HUDEP-2 (cell line): Measurements from ENCODE around the gene SSU72.
"Not testable (repeated sequence)": the region's sequence is repeated elsewhere in the genome, so short reads cannot be mapped to it uniquely, and the experiment has no call there.

ENCODE experiments used
- DNase-seq, 76 experiments: peaks; one replicate each; lab custom pipeline; 2025; ENCODE audit not compliant: unreplicated experiment in 76 of 76; lab: John Stamatoyannopoulos, UW

The SSU72 gene

DNA sequence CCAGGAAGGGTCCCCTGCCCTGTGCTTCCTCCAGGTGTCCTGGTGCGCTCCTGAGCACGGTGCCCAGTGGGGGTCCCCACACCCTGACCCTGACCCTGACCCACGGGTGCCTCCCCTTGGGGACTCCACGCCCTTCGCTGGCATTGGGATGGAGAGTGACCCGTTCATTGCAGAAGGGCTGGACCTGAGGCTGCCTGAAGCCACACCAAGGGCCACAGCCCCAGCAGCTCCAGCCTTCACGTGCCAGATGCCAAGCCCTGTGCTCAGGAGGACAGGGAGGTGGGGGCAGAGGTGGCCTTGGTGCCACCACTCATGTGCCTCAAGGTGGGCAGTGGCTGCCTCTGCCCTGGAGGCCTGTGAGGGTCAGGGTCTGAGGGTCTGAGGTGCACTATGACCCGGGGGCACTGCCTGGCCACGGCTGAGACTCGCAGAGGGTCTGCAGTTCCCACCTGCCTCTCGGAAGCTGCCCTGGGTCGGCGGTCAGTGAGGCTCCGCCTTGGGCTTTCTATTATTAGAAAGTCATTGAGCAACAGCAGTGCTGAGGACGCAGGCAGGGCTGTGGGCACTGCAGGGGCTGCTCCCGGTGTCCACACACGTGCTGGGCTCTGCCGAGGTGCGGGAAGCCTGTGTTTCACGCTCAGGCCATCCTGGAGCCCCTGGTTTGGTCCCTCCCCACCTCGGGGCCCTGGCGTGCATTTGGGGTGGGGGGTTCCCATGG is 41.3 kb downstream of the SSU72 start:
- DNase-seq, result not testable (repeated sequence)

DNA sequence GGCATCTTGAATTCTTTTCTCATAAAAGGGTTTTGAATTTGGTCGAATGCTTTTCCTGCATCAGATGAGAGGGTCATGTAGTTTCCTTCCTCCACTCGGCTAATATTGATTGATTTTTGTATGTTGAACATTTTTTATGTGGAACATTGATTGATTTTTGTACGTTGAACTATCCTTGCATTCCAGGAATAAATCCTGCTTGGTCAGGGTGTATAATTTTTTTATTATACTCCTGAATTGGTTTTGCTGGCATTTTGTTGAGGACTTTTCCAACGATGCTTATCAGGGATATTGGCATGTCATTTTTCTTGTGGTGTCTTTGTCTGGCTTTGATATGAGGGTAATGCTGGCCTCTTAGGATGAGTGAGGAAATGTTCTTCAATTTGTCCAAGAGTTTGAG is 42.7 kb downstream of the SSU72 start:
- DNase-seq, result no peak

DNA sequence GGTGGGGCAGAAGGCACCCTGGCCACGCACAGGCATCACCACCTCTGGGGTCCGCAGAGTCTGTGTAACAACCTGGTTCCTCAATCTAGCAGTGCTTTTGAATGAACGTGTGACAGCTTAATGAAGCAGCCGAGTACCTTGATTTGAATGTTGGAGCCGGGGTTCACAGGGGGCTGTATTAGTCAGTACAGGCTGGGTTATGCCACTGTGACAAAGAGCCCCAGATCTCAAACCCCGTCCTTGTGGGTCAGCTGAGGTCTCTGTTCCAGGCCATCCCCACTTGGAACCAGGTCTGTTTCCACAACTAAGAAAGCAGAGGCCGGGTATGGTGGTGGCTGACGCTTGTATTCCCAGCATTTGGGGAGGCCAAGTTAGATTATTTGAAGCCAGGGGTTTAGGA is 44.7 kb downstream of the SSU72 start:
- DNase-seq, result no peak

DNA sequence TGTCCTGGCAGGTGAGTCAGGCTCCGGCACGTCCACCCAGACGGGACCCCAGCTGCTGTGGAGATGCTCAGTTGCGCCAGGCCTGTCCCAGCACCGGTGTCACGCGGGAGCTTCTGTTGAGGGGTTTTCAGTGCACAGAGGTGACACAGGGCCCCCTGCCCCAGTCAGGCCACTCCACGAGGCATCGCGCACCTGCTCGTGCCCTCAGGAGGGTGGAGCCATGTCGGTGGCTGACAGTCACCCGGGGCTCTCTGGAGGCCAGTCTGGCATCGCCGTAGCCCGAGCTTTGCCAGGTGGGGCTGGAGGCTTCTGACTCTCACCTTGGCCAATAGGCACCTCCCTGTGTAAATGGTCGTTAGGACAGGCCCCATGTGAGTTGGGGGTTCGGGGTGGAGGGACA is 45.3 kb downstream of the SSU72 start:
- DNase-seq, result no peak

DNA sequence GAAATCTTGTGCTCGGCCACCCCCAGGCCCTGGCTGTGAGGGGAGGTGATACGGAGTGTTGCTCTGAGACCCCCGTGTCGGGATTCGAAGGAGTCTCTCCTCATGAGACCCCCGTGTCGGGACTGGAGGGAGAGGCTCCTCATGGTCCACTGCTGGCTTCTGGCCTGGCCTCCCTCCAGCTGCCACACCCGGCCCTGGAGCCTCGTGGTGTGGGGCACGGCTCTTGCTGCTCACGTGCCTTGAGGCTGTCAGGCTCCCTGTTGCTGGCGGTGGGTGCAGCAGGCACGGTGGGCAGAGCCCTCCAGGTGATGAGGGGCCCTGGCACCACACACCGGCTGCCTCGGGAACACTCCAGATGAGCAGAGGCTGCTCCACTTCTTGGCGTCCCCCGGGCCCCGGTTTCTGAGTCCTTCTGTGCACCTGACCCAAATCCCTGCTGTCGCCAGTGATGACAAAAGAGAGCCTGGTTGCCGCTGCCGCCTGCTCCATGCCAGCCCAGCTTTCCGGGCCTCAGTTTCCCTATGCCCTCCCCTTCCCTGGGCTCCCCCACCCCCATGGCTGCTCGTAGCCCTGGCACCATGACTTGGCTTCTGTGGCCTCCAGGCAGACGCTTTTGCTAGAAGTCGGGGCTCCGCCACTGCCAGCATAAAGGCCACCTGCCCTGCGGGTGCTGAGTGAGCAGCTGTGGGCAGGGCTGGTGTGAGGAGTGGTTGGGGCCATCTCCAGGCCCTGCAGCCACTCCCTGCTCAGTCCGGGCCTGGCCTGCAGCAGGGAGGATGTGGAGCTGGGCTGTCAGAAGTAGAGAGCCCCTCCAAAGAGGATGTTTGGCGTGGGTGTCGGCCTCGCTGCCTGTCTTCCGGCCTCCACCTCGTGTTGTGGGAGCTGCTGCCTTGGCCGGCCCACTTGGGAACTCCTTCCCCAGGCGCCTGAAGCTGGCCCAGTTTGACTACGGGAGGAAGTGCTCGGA is 46.1 kb downstream of the SSU72 start:
- DNase-seq, result peak in 21 of 76 experiments; percentile 5 to 52 (median 26)

DNA sequence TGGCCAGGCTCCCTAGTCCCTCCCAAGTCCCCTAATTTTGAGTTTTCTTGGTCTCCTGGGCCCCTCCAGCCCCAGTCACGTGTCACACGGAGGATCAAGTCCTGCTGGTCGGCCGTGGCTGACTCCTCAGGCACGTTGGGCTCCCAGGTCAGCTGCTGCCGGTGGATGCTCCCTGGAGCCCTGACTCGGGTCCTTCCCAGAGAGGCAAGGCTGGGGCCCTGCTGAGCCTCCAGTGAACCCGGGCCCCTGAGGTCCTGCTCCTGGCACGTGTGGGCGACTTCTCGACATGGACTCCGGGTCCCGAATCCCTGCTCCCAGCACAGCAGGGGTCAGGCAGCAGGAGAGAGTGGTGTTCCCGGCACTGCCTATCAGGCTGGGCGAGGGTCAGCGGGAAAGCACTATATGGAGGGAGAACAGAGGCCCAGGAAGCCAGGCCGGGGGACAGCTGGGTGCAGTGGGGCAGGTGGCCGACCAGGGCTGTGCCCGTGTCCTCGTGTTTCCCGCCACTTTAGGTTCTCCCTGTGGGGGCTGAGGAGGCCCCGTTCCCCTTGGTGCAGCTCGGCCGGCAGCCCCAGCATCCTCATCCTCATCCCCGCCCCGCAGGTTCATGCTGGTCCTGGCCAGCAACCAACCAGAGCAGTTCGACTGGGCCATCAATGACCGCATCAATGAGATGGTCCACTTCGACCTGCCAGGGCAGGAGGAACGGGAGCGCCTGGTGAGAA is 47.4 kb downstream of the SSU72 start:
- no peak for DNase-seq

DNA sequence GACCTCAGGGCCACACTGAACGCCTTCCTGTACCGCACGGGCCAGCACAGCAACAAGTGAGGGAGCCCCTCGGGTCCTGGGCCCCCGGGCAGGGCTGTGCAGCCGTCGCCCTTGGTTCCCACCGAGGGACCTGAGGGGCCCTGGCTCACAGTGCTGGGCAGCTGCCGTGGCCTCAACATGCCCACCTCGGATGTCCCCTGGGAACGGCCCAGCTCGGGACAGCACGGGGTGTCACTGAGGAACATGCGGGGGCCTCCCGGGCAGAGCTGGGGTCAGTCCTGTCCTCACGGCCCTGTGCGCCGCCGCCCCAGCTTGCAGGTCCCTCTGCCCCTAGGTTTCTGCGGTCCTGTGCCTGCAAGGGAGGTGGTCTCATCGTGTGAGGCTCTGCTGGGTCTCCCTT is 48.2 kb downstream of the SSU72 start:
- not testable (repeated sequence) for DNase-seq

DNA sequence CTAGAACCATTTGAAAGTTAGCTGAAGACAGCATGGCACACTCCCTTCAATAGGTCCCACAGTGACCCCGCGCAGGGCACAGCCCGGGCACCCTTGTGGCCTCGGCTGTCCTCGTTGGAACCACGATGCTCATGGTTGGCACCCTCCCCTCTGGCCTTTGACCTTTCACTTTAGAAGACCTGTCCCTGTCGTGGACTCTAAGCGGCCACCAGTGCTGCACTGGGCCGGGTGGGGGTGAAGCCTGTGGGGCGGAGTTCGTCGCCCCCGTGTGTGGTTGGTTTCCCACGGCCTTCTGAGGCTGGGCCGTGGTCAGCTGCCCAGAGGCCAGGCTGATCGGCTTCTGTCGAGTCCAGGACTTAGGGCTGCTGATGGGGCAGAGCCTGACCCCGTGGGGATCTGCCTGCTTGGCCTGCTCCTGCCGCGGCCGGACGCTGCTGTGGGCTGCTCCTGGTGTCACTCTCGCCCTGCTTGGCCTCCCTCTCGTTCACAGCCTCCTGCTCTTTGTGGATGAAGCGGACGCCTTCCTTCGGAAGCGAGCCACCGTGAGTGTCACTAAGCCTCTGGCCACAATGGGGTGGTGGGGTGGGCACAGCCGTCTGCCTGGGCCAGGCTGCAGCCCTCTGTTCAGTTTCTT is 49.8 kb downstream of the SSU72 start:
- not testable (repeated sequence) for DNase-seq

DNA sequence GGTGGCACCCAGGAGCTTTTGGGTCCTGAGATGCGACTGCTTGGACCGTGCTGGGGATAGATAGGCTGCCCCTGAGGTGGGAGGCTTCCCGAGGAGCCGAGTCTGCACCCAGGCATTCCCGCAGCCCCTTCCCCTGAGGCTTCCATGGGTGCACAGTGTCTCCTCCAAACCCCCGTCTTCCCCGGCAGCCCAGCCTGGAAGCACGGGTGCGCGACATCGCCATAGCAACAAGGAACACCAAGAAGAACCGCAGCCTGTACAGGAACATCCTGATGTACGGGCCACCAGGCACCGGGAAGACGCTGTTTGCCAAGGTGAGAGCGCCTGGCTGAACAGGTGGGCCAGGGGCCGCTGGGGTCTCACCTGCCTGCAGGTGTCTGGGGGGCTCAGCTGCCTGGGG is 51.0 kb downstream of the SSU72 start:
- not testable (repeated sequence) for DNase-seq

DNA sequence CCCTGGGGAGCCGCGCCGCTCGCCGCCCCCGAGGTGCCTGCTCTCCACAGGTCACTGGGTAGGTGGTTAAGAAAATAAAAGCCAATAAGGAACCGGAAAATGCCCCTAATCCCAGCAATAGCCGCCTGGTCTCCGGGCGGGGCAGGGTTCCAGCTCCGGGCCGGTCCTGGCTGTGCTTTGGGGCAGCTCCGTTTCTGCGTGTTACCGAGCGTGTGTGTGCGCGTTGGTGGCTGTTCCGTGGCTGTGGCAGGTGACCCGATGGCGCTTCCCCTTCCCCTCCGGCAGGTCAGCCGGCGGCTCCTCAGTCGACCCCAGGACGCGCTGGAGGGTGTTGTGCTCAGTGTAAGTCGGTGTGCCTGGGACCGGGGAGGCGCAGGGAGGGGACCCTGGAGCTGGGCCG is 51.4 kb downstream of the SSU72 start:
- not testable (repeated sequence) for DNase-seq

DNA sequence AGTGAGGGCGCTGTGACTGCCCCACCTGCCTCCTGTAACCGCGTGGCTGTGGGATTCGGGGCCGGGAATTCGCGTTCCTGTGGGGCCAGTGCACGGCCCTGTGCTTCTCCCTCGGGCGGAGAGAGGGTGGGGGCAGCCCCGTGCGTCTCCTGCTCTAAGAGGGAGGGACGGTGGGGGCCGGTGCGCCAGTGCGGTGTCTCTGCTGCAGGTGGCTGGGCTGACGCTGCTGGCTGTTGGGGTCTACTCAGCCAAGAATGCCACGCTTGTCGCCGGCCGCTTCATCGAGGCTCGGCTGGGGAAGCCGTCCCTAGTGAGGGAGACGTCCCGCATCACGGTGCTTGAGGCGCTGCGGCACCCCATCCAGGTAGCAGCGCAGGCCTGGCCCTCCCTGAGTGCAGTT is 52.1 kb downstream of the SSU72 start:
- DNase-seq, result not testable (repeated sequence)

DNA sequence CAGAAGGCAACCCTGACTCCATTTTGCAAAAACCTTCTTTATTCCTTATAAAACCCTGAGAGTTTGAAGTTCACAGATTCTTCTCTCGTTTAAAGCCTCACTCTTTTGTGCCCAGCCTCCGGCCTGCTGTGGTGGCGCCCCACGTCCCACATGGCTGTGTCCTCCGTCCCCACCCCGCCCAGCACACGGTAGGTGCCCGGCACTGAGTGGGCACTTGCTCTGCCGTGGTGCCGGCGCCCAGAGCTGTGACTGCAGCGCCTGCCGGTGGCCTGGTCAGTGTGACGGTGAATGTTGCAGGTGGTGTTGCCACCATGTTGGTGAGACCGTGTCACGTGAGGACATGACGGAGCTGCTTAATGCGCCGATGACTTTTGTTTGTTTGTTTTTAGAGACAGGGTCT is 53.3 kb downstream of the SSU72 start:
- no peak for DNase-seq

DNA sequence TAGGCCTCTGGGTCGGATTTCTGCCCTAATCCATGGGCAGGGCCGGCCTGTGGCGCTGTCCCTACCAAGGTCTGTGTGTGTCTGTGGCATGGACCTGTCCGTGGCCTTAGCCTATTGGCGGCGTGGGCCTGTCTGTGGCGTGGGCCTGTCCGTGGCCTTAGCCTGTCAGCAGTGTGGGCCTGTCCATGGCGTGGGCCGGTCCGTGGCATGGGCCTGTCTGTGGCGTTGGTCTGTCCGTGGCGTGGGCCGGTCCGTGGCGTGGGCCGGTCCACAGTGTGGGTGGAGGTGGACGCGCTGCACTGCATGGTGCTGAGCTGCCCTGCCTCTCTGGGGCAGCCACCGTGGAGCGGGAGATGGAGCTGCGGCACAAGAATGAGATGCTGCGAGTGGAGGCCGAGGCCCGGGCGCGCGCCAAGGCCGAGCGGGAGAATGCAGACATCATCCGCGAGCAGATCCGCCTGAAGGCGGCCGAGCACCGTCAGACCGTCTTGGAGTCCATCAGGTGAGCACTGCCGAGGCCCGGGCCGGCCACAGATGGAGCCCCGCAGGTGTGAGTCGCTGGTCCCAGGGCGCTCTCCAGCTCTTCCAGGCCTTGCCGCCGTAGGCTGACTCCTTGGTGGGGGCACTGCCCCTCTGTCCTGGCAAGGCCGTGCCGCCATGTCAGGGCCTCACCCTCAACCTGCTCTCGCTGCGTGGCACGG is 54.7 kb downstream of the SSU72 start:
- DNase-seq, result not testable (repeated sequence)

DNA sequence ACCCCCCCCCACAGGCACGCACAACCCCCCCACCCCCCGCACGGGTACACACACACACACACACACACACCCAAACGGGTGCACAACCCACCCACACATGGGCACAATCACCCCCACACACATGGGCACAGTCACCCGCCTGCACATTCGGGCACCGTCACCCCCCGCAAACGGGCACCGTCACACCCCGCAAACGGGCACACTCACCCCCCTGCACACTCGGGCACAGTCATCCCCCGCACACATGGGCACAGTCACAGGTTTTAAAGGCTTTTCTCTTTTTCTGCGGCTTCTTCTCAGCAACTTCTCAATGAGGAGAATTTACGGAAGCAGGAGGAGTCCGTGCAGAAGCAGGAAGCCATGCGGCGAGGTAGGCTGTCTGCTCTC is 56.0 kb downstream of the SSU72 start:
- DNase-seq, result not testable (repeated sequence)

DNA sequence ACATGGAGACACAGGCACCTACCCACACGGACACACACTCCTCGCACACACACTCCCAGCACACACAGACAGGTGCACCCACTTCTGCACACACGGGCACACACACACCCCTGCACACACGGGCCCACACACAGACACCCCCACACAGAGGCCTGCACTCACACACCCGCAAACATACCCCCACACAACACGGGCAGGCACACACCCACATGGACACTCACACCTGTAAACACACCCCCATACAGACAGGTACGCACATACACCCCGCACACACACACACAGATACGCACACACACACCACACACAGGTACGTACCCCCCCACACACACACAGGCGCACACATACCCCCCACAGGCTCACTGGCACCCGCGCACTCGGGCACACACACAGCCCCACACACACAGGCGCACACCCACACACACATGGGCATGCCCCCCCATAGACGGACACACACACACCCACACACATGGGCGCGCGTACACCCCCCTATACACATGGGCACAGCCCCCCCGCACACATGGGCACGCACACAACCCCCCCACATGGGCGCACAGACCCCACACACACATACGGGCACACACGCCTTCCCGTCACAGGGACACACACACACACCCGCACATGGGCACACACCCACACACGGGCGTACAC is 56.6 kb downstream of the SSU72 start:
- DNase-seq, result no peak

DNA sequence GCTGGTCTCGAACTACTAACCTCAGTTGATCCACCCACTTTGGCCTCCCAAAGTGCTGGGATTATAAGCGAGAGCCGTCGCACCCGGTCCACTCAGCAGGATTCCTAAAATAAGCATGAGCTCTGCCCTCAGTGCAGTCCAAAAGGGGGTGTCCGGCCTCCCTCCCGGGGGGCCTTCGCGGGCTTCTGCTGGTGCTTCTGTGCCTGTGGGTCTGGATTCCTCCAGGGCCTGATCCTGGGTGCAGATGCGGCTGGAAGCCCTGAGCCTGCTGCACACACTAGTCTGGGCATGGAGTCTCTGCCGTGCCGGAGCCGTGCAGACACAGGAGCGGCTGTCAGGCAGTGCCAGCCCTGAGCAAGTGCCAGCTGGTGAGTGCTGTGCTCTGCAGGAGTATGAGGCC is 57.7 kb downstream of the SSU72 start:
- DNase-seq, result not testable (repeated sequence)

DNA sequence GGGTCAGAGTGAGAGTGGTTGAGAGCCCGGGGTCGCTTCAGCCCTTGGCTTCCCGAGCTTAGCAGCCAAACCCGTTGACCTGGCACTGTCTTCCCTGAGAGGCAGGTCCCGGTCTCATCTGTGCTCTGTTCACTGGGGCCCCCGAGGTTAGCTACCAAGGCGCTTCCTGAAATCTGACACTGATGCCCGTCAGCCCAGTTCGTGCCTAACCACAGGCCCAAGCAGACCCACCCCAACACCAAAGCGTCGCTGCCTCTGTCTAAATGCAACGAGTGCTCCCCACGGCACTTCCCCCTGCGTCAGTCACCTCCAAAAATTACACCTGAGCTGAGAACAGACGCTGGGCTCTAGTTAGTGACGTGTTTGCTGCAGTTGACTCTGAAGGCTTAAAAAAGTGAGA is 60.3 kb downstream of the SSU72 start:
- DNase-seq, result not testable (repeated sequence)

DNA sequence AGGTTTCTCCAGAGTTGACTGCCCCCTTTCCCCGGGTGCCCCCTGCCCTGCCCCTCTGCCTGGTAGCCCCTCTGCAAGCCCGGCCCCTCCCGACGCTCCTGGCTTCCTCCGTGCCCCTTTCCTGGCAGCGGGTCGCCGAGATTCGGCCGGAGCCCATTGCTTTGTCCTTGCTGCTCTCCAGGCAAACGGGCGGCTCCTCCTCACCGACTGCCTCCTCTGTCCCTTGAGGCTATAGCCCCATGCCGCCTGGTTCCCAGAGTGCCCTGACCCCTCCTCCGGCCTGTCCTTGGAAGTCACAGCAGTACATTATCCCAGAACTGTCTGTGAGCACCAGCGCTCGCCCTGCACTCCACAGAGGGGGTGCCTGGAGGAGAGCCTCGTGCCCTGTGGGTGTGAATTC is 61.0 kb downstream of the SSU72 start:
- DNase-seq, result not testable (repeated sequence)

DNA sequence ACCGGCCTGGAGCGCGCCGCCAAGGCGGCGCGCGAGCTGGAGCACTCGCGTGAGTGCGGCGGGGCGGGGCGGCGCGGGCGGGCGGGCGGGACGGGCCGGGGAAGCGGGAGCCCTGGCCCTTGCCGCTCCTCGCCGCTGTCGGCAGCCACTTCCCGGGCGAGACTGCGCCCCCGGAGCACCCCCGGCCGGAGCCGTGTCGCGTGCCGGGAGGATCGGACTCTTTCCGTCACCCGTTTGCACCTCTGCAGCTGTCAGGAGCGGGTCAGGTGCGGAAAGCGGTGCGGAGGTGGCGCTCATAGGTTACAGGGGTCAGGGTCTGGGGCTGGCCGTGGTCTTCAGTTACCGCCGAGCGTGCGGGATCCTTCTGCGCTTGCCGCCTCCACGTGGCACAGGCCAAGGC is 62.2 kb downstream of the SSU72 start:
- DNase-seq, result peak in 3 of 76 experiments; percentile 10 to 17 (median 15)
